IPS-15b (cell line): ENCODE data around the gene DRC7.
"Not testable (repeated sequence)": the region's sequence is repeated elsewhere in the genome, so short reads cannot be mapped to it uniquely, and the experiment has no call there.

Source experiments
- H3K27me3 ChIP-seq: one replicate; pipeline ENCODE4 v1.6.1; 2013; ENCODE audit warnings: low read length; ENCODE audit not compliant: control insufficient read depth, insufficient read depth
- H3K36me3 ChIP-seq: one replicate; pipeline ENCODE4 v1.6.1; 2013; ENCODE audit warnings: low read length; ENCODE audit not compliant: control insufficient read depth, insufficient read depth
- H3K4me1 ChIP-seq: one replicate; pipeline ENCODE4 v1.6.1; 2013; ENCODE audit warnings: mild to moderate bottlenecking, low read length; ENCODE audit not compliant: control insufficient read depth, insufficient read depth
- H3K4me3 ChIP-seq: one replicate; pipeline ENCODE4 v1.5.1; 2013; ENCODE audit warnings: low read depth, low read length
- H3K9ac ChIP-seq: one replicate; pipeline ENCODE4 v1.6.1; 2013; ENCODE audit warnings: low read depth, mild to moderate bottlenecking, low read length
- H3K9me3 ChIP-seq: one replicate; pipeline ENCODE4 v1.6.1; 2013; ENCODE audit warnings: mild to moderate bottlenecking, low read length; ENCODE audit not compliant: control insufficient read depth, insufficient read depth

Gene DRC7

DNA sequence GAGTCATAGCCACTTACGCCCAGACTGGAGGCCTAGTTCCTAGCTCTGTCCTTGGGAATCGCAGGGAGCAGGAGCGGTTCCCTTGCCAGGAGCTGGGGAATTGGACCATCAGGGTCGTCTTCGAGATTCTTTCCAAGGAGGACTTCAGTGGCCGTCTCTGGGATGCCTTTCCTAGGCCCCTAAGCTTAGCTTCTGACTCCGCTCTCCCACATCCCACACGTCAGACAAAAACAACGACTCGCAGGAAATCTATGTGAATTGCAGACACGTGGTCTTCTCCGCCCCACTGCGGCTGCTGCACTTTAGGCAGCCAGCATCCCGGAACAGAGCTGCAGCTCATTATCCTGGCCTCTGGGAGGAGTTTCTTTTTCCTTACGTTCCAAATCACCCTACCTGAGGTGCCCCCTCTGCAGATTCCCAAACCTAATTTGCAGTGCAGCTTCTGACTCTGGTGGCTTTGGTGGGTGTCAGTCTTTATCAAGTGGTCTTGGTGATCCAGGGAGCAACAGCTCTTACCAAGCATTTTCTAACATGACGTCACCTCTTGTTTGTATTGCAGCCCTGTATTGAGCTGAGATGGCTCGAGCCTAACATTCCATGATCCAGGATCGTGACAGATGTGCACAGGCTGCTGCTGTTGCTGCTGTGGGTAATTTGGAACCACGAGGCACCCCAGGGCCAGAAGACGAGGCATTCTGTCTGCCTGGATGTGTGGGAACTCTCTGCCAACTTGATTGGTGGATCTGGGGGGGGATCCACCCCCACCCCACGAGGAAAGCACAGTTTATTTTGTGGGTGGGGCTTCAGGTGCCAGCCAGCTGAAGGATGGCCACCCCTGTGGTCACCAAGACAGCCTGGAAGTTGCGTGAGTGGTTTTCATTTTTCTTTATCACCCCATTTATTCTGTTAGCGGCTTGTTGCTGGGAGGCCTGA, 42.1 kb downstream of the DRC7 start:
- H3K27me3 ChIP-seq = no peaks in the 10 kb centered on the region
- no peaks in the 10 kb centered on the region for H3K9me3 ChIP-seq
- peaks cover 4% of the 10 kb centered on the region for H3K4me1 ChIP-seq
- peak overlapping the region; percentile 82 for H3K4me3 ChIP-seq
- peaks cover 11% of the 10 kb centered on the region for H3K36me3 ChIP-seq
- H3K9ac ChIP-seq = no peak overlapping the region

DNA sequence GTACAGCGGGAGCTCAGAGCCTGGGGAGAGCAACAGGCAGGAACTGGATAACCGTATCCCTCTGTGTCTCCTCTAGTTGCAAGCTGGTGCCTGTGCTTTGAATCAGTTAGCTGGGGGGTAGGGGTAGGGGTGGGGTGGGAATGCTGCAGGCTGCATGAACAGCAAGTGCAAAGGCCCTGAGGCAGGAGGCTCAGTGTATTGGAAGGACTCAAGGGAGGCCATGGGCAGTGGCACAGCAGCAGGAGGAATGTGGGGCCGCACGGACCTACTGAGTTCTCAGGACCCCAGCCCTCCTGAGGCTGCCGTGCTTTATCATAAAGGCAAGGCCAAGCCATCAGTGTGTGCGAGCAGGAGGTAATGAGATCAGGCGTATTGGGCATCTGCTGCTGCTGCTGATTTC, 44.2 kb downstream of the DRC7 start:
- H3K27me3 ChIP-seq = no peaks in the 10 kb centered on the region
- peaks cover 4% of the 10 kb centered on the region for H3K4me1 ChIP-seq
- no peak overlapping the region for H3K4me3 ChIP-seq
- H3K9ac ChIP-seq = no peak overlapping the region
- H3K36me3 ChIP-seq = peaks cover 13% of the 10 kb centered on the region
- H3K9me3 ChIP-seq = no peaks in the 10 kb centered on the region

DNA sequence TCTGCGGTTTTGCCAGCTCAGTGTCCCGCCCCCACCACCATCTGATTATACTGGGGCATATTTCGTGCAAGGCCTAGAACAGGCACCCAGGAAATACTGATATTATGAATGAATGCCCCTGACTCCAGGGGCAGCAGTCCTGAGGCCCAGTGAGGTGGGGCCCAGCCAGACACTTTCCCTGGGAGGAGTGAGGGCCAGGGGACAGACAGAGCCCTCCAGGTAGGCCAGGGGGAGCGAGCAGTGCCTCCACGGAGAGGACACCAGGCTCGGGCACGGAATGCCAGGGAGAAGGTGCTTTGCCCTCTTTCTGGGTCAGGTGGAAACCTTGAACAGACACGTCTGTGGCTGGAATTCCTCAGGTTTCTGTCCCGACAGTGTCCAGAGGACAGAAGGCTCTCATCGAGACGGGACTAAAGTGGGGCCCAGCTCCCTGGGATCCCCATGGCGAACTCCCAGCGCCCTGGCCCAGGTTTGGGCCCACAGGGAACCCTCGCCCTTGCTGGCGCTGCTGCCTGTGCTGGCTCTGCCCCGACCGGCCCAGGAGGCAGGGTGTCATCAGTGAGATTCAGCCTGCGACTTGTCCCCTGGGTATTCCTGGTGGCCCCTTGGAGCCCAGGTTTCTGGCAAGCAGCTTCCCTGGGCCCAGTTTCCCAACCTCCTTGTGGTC, 45.3 kb downstream of the DRC7 start:
- H3K27me3 ChIP-seq = no peaks in the 10 kb centered on the region
- peaks cover 20% of the 10 kb centered on the region for H3K36me3 ChIP-seq
- H3K4me1 ChIP-seq = peaks cover 4% of the 10 kb centered on the region
- H3K9me3 ChIP-seq = no peaks in the 10 kb centered on the region
- no peak overlapping the region for H3K4me3 ChIP-seq
- H3K9ac ChIP-seq = peak overlapping the region; percentile 24

DNA sequence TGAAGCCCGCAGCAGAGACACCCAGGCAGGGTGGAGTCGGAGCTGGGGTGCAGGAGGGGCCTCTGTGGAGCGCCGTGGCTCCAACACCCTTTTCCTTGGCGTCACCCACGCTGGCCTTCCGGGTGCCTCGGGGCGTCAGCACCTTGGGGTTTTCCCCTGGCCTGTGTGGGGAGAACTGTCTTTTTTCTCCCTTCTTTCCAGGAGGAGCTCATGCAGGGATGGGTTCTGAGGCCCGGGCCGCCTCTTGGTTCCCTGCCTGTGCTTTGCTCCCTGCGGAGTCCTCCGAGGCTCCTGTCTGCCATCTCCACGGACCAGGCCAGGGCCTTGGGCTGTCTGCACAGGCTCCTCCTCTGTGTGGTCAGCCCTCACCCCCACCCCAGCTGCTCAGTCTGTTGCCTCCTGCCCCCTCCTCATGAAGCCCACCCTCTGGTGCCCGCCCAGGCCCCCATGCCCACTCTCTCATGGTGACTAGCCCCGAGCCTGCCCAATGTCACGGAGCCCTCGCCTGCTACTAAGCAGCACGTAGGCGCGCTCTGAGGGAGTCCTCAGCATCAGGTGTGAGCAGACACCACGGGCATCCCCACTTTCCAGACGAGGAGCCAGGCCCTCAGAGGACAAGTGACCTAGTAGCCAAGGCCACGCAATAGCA, 45.9 kb downstream of the DRC7 start:
- no peak overlapping the region for H3K9ac ChIP-seq
- H3K36me3 ChIP-seq = peaks cover 18% of the 10 kb centered on the region
- H3K27me3 ChIP-seq = no peaks in the 10 kb centered on the region
- no peak overlapping the region for H3K4me3 ChIP-seq
- H3K4me1 ChIP-seq = peaks cover 4% of the 10 kb centered on the region
- no peaks in the 10 kb centered on the region for H3K9me3 ChIP-seq

DNA sequence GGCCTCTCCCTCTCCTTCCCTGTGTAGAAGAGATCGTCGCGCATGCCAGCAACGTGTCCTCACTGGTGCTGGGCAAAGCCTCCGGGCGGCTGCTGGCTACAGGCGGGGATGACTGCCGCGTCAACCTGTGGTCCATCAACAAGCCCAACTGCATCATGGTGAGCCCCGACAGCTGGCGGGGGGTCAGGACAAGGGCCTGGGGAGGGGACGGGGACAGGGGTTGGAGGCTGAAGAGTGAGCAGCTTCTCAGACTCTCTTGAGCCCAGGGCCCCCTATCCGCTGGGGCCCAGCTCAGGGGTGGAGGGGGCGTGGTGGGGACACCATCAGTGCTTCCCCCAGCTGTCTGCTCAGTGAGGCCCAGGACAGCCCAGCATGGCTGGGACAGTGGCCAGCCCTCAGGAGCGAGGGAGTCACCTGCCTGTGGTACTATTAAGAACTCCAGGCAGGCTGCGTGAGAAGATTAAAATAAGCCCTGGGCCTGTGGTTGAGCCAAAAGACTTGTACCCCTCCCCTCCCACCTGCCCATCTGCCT, 47.1 kb downstream of the DRC7 start:
- Histone ChIP-seq H3K9ac (no peak overlapping the region), H3K9me3 (no peaks in the 10 kb centered on the region), H3K36me3 (peaks cover 18% of the 10 kb centered on the region), H3K4me3 (no peak overlapping the region), H3K4me1 (no peaks in the 10 kb centered on the region), H3K27me3 (no peaks in the 10 kb centered on the region)

DNA sequence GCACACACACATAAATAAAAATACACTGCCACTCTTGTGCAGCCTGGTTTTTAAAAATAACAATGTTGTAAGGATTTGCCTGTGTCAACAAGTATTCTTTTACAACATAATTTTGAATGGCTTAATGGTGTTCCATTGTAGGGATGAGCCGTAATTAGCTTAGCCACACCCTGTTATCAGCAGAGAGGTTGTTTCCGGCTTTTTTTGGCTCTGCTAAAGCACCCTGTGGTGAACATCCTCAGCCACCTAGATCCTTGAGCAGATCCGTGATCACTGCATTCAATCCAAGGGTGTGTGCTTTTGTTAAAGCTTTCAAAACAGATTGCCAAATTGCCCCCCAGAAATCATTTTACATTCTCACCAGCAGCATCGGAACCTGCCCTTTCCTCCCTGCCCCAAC, 47.9 kb downstream of the DRC7 start:
- Histone ChIP-seq H3K4me1 (no peaks in the 10 kb centered on the region), H3K36me3 (peaks cover 15% of the 10 kb centered on the region), H3K4me3 (no peak overlapping the region), H3K27me3 (no peaks in the 10 kb centered on the region), H3K9me3 (no peaks in the 10 kb centered on the region), H3K9ac (no peak overlapping the region)

DNA sequence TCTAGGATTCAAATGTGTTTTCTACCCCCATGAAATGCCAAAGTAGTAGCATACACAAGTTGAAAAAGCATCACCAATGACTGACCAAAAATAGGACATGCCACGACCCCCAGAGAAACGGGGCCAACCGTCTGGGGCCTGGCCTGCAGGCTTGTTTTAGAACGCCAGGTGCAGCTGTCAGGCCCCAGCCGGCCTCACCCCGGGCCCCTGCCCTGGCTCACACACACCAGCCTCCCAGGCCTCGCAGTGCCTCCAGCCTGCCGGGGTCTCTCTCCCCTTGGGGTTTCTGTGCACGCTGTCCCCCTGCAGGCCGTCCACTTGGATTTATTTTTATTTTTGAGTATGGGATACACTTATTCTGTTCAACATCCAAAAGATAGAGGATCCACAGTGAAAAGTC, 48.9 kb downstream of the DRC7 start:
- H3K4me3 ChIP-seq = no peak overlapping the region
- H3K27me3 ChIP-seq = no peaks in the 10 kb centered on the region
- H3K4me1 ChIP-seq = no peaks in the 10 kb centered on the region
- H3K9ac ChIP-seq = no peak overlapping the region
- no peaks in the 10 kb centered on the region for H3K9me3 ChIP-seq
- peaks cover 15% of the 10 kb centered on the region for H3K36me3 ChIP-seq

DNA sequence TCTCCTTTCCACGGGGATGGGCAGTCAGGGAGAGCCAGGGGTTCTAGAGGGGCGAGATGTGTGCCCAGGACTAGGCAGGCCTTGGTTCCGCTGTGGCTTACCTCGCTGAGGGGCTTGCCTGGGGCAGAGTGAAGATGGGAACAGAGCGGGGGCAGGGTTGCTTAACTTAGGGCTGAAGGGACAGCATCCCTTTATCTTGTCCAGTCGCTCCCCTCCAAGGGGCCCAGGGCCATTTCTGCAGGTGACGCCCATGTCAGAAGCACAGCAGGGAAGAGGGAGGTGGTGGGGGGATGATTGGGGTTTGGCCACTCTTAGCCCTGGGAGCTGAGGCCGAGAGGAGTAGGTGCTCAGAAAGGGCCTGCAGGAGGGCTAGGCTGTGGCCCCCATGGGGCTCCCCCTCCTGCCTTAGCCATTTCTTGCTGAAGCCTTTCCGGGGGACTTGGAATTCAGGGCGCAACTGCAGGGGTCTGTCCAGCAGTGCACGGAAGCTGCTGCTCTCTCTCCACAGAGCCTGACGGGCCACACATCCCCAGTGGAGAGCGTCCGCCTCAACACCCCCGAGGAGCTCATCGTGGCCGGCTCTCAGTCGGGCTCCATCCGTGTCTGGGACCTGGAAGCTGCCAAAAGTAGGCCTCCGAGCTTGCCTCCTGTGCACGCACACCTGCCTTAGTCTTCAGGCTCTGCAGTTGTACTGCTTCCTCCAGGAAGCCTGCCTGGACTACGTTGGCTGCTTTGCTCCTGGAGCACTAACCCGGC, 49.5 kb downstream of the DRC7 start:
- Histone ChIP-seq H3K4me3 (no peak overlapping the region), H3K4me1 (no peaks in the 10 kb centered on the region), H3K27me3 (no peaks in the 10 kb centered on the region), H3K9ac (no peak overlapping the region), H3K36me3 (peaks cover 10% of the 10 kb centered on the region), H3K9me3 (no peaks in the 10 kb centered on the region)

DNA sequence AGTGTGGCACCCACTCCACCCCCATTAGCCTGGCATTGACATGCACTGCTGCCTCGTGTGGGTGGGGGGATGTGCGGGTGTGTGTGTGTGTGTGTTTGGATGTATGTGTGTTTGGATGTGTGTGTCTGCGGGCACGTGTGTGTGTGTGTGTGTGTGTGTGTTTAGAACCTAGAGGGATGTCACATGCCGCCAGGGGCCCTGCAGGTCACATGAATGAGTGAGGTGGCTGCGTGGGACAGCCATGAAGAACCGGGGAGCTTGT, 50.0 kb downstream of the DRC7 start:
- Histone ChIP-seq H3K36me3 (peaks cover 10% of the 10 kb centered on the region), H3K27me3 (no peaks in the 10 kb centered on the region), H3K4me1 (no peaks in the 10 kb centered on the region), H3K9me3 (no peaks in the 10 kb centered on the region), H3K4me3 (no peak overlapping the region), H3K9ac (no peak overlapping the region)

DNA sequence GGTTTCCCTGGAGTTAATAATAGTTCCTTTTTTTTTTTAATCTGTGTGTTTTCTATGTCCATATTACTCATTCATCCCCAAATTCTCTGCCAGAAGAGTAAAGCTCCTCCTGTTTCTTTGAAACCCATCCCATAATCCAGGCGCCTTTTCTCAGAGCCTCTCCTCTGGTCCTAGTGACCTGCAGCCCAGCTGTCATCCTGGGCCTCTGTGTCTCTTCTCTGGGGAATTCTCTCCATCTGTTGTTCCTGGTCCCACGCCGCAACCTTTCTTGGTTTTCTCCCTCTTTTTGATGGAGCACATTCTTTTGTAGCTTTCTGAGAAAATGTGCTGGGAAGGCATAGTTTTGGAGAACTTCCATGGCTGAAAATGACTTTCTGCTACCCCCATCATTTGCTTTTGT, 51.2 kb downstream of the DRC7 start:
- Histone ChIP-seq H3K36me3 (peaks cover 10% of the 10 kb centered on the region), H3K9me3 (no peaks in the 10 kb centered on the region), H3K27me3 (no peaks in the 10 kb centered on the region), H3K4me1 (no peaks in the 10 kb centered on the region), H3K4me3 (no peak overlapping the region), H3K9ac (no peak overlapping the region)

DNA sequence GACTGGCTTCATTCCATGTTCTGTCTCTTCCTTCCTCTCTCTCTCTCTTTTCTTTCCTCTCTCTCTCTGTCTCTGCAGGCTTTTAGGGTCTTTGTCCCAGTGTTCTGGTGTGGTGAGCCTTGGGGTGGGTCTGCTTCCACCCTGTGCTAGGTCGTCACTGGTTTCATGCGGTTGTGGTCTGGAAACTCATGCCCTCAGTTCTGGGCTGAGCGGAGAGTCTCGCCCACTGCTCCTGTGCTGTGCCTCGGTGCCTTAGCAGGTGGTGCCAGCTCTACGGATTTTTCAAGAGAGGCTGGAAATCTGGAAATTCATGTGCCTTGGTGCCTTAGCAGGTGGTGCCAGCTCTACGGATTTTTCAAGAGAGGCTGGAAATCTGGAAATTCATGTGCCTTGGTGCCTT, 51.7 kb downstream of the DRC7 start:
- not testable (repeated sequence) for H3K4me3 ChIP-seq, H3K27me3 ChIP-seq, H3K9ac ChIP-seq, H3K4me1 ChIP-seq, H3K9me3 ChIP-seq
- H3K36me3 ChIP-seq = peaks cover 15% of the 10 kb centered on the region
